Stimulated activated CD4-positive, alpha-beta T cell treated with anti-CD3 and anti-CD28 coated beads, Interleukin-1b, Interleukin-23, amount 100 ng/mL, for 24 hours (primary cell): Measurements from ENCODE around the gene CCR5AS.
"Not testable (repeated sequence)": the region's sequence is repeated elsewhere in the genome, so short reads cannot be mapped to it uniquely, and the experiment has no call there.

Experiments
- DNase-seq, 4 experiments: peaks; one replicate each; pipeline ENCODE4 v3.0.0-alpha.2; 2020; ENCODE audit warnings: low read depth in 4 of 4, low spot score in 1 of 4

Gene CCR5AS

GRCh38 chr3:46406788-46407611 is at the start of gene CCR5AS, which contains the start of gene CCRL2:
CCR5AS (minus strand) TSS chr3:46407066.
CCRL2 (plus strand) TSS chr3:46407259; CDS start chr3:46408080, 821 bp downstream.
- peak in 2 of 4 experiments; percentile 8 to 10 for DNase-seq

DNA sequence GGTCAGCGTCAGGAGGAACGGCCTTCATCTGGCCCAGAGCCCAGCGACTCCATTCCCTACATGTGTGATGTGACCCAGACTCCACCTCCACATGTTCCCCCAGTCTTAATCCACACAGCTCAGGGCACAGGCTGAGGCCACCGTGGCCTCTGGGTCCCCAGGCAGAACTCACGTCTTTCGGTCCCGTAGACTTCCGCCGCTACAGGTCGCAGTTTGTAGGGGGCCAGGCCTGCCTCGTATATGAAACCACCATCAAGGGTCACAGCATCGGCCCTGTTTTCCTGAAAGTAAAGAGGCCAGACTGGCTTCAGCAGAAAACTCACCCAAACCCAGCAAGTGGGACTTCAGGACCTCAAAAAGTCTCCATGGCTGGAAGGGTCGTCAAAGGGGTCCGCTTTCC is 49.3 kb upstream of the CCR5AS start:
- DNase-seq: no peak

DNA sequence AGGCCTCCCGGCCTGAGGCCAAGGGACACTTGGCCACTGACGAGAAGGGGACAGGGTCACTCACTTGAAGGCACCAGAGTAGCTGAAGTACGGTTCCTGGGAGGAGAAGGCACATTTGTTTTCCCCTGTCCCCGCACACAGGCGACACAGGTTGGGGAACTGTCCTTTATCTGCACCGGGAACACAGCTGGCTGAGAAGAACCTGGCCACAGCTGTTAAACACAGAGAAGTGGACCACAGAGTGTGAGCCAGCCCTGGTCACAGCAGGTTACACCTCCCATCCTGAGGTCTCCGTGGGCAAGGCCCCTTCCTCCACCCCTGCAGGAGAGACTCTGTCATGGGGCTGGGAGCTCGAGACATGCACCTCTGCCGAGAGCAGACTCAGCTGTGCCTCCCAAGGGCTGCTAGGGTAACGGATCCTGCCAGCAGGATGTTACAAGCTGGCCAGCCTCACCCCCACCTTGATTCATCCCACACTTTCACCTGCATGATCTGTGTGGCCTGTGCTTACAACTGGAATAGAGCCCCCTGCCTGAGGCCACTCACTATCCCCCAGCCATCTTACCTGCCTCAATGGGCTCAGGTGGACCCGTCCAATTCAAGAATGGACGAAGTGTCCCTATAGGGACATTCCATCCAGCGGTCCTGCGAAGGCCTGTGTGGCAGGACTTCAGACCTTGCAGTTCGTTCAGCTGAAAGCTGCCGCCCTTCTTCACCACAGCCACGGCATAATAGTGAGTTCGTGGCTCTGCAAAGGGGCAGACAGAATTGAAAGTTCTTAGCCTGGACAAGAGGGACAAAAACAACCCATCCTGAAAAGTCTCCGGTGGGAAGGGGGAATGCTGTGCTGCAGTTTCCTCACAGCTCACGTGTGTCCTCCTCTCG is 48.6 kb upstream of the CCR5AS start:
- no peak for DNase-seq

- DNase-seq: no peak
Measured at GRCh38 chr3:46454606-46455005, 47.7 kb upstream of the CCR5AS start.

DNA sequence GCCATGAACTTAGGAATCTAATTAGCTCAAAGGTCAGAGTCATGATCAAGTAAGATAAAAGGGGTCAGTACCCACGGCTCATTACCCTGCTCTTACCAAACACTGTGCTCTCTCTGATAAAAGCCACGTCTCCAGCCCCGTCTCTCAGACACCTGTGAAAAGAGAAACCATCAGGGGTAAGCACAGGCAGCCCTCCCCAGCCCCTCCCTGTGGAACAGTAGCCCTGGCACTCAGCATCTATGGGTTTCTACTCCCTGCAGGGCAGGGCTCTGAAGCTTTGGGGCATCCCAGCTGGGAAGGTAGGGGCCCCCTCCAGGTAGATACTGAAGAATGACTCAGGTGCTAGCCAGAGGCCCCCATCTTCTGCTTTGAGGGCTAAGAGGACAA is 47.3 kb upstream of the CCR5AS start:
- no peak for DNase-seq

DNA sequence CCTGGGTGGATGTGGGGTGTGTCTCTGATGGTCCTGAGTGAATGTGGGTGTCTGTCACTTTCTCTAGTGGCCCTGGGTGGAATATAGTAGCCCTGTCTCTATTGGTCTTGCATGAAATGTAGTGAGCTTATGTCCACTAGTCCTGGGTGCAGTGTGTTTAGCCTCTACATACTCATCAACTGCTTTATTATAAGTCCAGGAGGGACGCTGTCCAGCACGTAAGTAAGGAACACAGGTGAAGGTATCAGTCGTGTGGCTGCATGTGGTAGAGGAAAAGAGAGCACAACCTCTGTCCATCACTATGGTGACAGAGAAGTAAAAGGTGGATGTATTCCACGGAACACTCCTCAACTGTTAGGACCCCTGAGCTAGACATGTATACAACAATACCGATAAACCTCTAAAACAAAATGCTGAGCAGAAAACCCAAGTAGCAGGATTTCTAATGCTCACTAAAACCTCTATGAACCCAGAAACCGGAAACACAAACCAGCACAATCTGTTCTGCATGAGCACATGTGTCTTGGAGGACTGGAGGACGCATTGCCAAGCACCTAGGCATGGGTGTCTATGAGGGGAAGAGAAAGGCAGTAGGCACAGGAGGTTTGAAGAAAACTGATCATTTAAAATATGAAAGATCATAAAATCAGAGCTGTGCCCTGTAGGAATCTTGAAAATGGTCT is 46.8 kb upstream of the CCR5AS start:
- DNase-seq: no peak

GRCh38 chr3:46449755-46450552 is 43.1 kb upstream of the CCR5AS start:
- DNase-seq: no peak

GRCh38 chr3:46448721-46449120 is 41.9 kb upstream of the CCR5AS start:
- DNase-seq: no peak

DNA sequence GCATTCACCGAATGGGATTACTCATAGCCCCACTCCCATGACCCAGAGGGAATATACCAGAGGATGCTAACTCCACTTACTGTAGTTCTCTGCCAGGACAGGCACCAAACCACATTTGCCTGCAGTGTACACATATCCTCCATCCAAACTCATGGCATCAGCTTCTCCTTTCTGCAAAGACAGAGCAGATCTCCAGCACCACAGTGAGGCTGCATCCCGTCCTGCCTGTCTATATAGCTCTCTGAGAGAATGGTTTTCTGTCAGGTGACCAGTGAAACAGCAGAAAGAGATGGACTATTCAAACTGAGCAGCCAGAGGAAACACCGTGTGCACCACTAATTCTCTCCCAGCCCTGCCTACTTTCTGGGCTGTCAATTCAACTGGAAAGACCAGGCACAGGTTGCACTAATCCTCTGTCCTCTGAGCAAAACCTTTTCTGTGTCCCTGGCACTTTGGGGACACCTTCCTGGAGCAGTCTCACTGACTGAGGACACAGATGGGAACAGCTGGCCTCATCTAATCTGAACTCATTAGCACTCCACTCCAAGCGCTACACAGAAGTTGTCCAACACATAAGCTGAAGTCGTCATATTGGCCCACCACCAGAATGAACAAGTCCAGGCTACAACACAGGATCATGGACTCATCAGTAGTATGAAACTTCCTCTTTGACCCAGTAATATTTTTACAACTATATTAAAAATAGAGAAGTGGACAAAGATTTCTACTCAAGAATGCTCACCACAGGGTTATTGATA is 40.5 kb upstream of the CCR5AS start:
- no peak for DNase-seq

GRCh38 chr3:46442576-46443530 is 36.0 kb upstream of the CCR5AS start:
- peak in 2 of 4 experiments; percentile 6 to 39 for DNase-seq

DNA sequence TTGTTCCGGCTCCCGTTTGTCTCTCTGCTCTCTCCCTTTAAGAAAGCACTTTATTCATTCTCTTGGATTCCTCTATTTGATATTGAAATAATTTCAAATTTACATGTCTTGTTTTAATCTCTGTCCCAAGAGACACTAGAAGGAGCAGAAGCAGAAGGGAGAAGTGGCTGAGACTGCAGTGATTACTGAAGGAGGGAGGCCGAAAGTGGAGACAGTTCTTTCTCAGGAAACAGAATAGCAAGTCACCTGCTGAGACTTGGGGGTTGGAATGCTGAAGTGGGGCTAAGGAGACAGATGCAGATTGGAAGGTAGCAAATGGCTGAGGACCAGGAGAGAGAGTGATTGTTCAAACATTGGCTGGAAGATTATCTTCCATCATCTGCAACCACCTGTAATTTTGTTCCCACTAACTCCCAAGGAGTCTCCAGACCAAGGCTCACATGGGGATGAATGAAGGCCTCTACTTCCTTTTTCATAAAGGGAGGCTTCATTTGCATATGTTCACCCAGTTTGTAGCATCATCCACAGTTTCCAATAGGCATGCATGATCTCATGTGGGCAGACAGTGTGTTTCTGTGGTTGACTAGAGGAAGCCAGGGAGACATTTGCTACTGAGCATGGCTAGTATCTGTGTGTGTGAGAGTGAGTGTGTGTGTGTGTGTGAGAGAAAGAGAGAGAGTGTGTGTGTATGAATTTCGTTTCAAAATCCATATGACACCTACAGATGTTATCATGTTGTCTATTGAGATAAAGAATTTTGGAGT is 33.8 kb upstream of the CCR5AS start:
- DNase-seq: peak in 1 of 4 experiments; percentile 4

DNA sequence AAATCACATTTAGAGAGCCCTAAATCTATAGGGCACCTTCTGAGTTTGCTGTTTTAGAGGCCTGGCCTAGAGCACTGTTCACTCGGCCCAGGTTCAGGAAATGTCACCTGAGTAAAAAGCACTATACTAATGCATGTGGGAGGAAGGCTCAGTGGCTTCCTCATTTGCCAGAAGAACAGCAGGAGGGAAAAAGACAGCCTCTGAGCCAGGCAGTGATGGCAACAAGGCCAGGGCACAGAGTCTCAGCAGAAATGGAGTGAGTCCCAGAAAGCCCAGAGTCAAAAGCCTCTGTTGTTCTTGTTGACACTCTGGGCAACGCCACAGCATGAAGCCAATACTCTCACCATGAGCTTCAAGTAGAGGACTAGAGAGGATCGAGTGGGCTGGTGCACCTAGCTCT is 32.0 kb upstream of the CCR5AS start:
- DNase-seq: no peak

GRCh38 chr3:46435081-46435726 is 28.3 kb upstream of the CCR5AS start:
- DNase-seq: no peak

DNA sequence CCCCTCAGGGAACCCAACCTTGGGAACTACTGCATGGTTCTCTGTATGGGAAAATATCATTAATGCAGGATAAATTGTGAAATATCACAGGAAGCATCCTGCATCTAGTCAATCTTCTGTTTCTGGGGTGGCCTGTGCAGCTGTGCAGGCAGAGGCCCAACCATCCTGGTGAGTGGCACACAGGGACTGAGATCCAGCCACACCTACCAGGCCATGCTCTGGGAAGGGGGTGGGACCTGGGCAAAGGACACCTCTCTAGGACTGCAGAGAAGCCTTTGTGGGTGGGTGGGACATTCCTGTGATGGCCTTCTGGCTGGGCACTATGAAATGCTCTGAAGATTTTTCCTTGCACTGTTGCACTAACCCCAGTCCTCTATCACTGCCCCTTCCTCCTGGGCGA is 27.0 kb upstream of the CCR5AS start:
- no peak for DNase-seq

DNA sequence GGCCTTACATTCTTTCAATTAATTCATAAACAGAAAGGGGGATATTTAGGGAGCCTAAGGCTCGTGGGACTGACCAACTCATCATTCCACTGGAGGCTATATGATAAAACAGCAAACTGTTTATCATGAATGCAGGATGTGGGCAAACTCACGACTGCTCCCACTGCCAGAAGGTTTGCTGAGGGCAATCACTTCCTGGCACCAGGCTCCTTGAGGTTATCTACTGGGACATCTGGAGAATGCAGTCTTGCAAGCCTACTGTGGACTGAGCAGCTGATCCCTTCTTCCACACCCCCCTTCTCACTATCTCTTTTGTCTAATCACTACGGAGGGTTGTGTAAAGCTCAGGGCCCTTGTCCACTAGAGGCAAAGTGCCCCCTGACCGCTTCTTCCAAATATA is 26.3 kb upstream of the CCR5AS start:
- DNase-seq: not testable (repeated sequence)

- not testable (repeated sequence) for DNase-seq
Measured at GRCh38 chr3:46431905-46432304, 25.0 kb upstream of the CCR5AS start.

DNA sequence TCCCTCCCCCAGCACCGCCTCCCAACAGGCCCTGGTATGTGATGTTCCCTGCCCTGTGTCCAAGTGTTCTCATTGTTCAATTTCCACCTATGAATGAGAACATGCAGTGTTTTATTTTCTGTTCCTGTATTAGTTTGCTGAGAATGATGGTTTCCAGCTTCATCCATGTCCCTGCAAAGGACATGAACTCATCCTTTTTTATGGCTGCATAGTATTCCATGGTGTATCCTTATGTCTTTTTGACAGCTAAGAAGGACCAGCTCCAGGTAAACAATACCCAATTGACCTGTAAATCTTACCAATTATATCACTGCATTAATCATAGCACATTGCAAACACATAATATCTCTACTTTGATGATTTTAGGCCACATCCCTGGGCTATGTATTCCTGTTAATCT is 24.0 kb upstream of the CCR5AS start:
- not testable (repeated sequence) for DNase-seq

GRCh38 chr3:46429671-46430070 is 22.8 kb upstream of the CCR5AS start:
- no peak for DNase-seq
